Kidney (tissue), 14 donors: ENCODE results near the gene HOXA3. TPM values are rescaled to one million over a fixed set of nuclear protein-coding genes. Genes with fewer than 3 reads are reported as not detected.
A peak's percentile ranks its signal among the peaks of the same experiment; 100 is the strongest.

Experiments
- DNase-seq, 5 donors: peaks; one replicate each; pipeline ENCODE4 v3.0.0-alpha.2; 2013 to 2020
- FAIRE-seq: peaks from 2 replicates; lab custom pipeline; 2012; peaks lifted over from hg19 to GRCh38; lab: Jason Lieb, UNC
- H3K27ac ChIP-seq, 2 donors: one replicate each; pipeline ENCODE4 v1.7.0; 2013; ENCODE audit warnings: low read depth in 2 of 2, low read length in 2 of 2, inconsistent platforms in 1 of 2
- H3K27me3 ChIP-seq: one replicate; pipeline ENCODE4 v1.7.1; 2013; ENCODE audit warnings: low read length, inconsistent platforms; ENCODE audit not compliant: control insufficient read depth, insufficient read depth
- H3K36me3 ChIP-seq, 3 donors: one replicate each; pipeline versions ENCODE4 v1.7.0 to v1.7.1; 2013; ENCODE audit warnings: low read length in 3 of 3, control low read depth in 1 of 3, inconsistent platforms in 1 of 3; ENCODE audit not compliant: insufficient read depth in 3 of 3, control insufficient read depth in 2 of 3
- H3K4me1 ChIP-seq, 3 donors: one replicate each; pipeline versions ENCODE4 v1.7.0 to v1.7.1; 2013; ENCODE audit warnings: low read length in 3 of 3, inconsistent platforms in 1 of 3, low read depth in 1 of 3; ENCODE audit not compliant: control insufficient read depth in 2 of 3, insufficient read depth in 2 of 3
- H3K4me3 ChIP-seq, 3 donors: one replicate each; pipeline versions ENCODE4 v1.7.0 to v1.8.1; 2013; ENCODE audit warnings: low read length in 3 of 3, control low read depth in 1 of 3, inconsistent platforms in 1 of 3
- H3K9ac ChIP-seq, 3 donors: one replicate each; pipeline versions ENCODE4 v1.7.0 to v1.7.1; 2013; ENCODE audit warnings: low read length in 3 of 3, control low read depth in 1 of 3, inconsistent platforms in 1 of 3
- H3K9me3 ChIP-seq, 3 donors: one replicate each; pipeline versions ENCODE4 v1.7.0 to v1.7.1; 2013; ENCODE audit warnings: low read length in 3 of 3, control low read depth in 1 of 3, inconsistent platforms in 1 of 3; ENCODE audit not compliant: control insufficient read depth in 2 of 3, insufficient read depth in 1 of 3
- intact Hi-C: fragments of 100-400 bp; cut with DNase I; formaldehyde crosslinking; loops from one replicate; pipeline ENCODE4 v1.11.1; 2022
- polyA plus RNA-seq: library from polyadenylated mRNA; stranded (reverse); fragments of 350-450 nt; fragmentation: Illumina TruSeq; extraction: RNeasy Lipid Tissue Mini Kit (QIAGEN cat#74804); gene quantifications from one replicate; pipeline ENCODE4 v1.2.3, GENCODE V29; 2014; ENCODE audit warnings: low read depth, low replicate concordance; ENCODE audit not compliant: insufficient read depth
- total RNA-seq: library from RNA; stranded (reverse); fragmentation: NEBNext Ultra II Directional; extraction: Animal tissue kit (Norgen Biotek cat#: 25700); gene quantifications from one replicate; pipeline ENCODE4 v1.2.1, GENCODE V29; 2021
- TF ChIP-seq, protein P1 (sequence below): IDR thresholded peaks from 3 replicates; pipeline ENCODE4 v1.5.1; 2012; ENCODE audit warnings: mild to moderate bottlenecking, moderate library complexity, borderline replicate concordance; ENCODE audit not compliant: insufficient read depth; ENCODE audit errors: extremely low read depth
- donor health status: control.
- donor health status: control.
- donor health status: control.
- donor health status: control.
- donor health status: control.
- donor health status: DM: yes; HTN: yes; CAD: no.
- donor health status: Normal renal cell carcinoma (clear cell type).

The HOXA3 gene
- total and polyA plus RNA-seq, 2 donors from 2014 or later: 6.3 to 21.2 TPM

DNA sequence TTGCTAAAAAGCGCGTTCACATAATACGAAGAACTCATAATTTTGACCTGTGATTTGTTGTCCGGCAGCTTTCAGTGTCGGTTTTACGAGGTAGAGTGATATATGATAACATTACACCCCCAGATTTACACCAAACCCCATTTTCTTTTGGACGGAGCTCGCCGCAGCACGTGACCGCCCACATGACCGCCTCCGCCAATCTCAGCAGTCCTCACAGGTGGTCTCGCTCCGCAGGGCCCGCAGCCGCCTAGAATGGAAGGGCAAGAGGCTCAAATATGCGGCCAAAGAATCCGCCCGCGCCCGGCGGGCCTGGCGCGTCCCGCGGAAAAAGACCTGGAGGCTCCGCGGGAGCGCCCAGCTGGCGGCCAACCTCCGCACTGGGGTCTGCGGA, 4.1 kb upstream of the HOXA3 start, which contains the start of gene HOXA7:
Gene HOXA7, minus strand, starts transcription at position 168 of the 391 bp plus-strand sequence. Its CDS starts 130 bp downstream, at position 38.
- Histone ChIP-seq H3K27ac (peak within 1 kb of the TSS; percentile 96 to 98), H3K27me3 (no peaks in the 10 kb centered on the region), H3K4me1 (peaks cover 0 to 19% (median 9%) of the 10 kb centered on the region in 3 donors), H3K36me3 (no peaks in the 10 kb centered on the region), H3K9ac (peak within 1 kb of the TSS; percentile 69 to 85 (median 75)), H3K9me3 (no peaks in the 10 kb centered on the region), H3K4me3 (peak within 1 kb of the TSS; percentile 78 to 83 (median 82))
- intact Hi-C loops: loop anchor here (10.0 kb wide), 1 partner anchor 782 kb away; no protein-coding TSS in a partner anchor
- DNase-seq (peak; percentile 96 to 98 (median 96)), FAIRE-seq (no peak)
- TF ChIP-seq, protein P1, sequence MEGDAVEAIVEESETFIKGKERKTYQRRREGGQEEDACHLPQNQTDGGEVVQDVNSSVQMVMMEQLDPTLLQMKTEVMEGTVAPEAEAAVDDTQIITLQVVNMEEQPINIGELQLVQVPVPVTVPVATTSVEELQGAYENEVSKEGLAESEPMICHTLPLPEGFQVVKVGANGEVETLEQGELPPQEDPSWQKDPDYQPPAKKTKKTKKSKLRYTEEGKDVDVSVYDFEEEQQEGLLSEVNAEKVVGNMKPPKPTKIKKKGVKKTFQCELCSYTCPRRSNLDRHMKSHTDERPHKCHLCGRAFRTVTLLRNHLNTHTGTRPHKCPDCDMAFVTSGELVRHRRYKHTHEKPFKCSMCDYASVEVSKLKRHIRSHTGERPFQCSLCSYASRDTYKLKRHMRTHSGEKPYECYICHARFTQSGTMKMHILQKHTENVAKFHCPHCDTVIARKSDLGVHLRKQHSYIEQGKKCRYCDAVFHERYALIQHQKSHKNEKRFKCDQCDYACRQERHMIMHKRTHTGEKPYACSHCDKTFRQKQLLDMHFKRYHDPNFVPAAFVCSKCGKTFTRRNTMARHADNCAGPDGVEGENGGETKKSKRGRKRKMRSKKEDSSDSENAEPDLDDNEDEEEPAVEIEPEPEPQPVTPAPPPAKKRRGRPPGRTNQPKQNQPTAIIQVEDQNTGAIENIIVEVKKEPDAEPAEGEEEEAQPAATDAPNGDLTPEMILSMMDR: no peak

DNA sequence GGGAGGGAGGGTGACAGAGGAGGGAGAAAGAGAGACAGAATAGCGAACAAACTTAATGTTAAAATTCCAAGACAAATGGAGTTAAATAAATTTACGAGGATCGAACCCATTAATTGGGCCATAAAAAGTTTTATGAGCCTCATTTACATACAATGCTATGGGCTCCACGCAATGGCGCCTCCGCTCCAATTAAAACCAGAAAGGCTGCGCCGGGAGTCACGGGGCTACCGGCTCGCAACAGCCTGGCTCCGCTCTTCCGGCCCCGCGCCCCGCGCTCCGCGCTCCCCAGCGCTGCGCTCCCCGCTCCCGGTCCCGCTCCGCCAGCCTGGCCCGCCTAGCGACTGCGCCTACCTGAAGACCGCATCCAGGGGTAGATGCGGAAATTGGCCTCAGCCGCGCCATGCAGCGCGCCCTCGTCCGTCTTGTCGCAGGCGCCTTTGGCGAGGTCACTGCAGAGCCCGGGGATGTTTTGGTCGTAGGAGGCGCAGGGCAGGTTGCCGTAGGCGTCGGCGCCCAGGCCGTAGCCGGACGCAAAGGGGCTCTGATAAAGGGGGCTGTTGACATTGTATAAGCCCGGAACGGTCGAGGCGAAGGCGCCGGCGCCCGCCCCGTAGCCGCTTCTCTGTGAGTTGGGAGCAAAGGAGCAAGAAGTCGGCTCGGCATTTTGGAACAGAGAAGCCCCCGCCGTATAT, 3.6 kb upstream of the HOXA3 start:
- FAIRE-seq (no peak), DNase-seq (peak in 2 of 5 donors; percentile 69 to 82)
- TF ChIP-seq, protein P1: no peak
- intact Hi-C loops: loop anchor here (10.0 kb wide), 1 partner anchor 781 kb away; no protein-coding TSS in a partner anchor
- peaks cover 0 to 19% (median 9%) of the 10 kb centered on the region in 3 donors for H3K4me1 ChIP-seq
- peak overlapping the region; percentile 69 to 85 (median 75) for H3K9ac ChIP-seq
- no peaks in the 10 kb centered on the region for H3K27me3 ChIP-seq
- no peaks in the 10 kb centered on the region for H3K36me3 ChIP-seq
- H3K27ac ChIP-seq: peak overlapping the region; percentile 96 to 98
- H3K4me3 ChIP-seq: peak overlapping the region; percentile 78 to 83 (median 82)
- H3K9me3 ChIP-seq: no peaks in the 10 kb centered on the region

DNA sequence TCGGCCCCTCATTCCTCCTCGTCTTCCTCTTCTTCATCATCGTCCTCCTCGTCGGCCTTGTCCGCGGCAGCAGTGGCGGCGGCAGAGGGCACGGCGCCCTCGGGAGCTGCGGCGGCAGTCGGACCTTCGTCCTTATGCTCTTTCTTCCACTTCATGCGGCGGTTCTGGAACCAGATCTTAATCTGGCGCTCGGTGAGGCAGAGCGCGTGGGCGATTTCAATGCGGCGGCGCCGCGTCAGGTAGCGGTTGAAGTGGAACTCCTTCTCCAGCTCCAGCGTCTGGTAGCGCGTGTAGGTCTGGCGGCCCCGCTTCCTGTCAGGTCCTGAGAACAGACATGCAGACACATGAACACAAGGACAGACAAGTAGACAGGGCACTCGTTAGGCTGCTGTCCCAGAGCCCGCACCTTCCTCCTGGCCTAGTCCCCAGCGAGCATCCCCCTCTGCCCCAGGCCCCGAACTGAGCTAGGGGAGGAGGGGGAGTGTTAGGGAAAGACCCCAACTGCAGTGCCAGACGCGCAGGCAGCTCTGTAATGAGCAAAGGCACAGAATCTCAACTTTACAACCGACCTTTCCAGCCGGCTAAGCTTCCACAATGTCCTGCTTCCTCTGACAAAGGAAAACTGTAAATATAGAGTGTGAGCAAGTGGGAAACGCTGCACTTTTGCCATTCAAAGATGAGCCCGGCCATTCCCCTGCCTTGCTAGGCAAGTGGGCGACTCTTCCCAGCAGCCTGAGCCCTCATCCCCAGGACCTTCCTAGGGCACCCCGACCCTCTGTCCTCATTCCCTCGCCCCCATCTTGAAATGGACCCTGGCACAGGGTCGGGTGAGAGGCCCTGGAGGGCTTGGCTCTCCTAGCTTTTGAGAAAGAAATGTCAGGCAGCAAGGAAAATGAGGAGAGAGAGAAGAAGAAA, 2.8 kb upstream of the HOXA3 start:
- intact Hi-C loops: loop anchor here (10.0 kb wide), 1 partner anchor 780 kb away; no protein-coding TSS in a partner anchor
- FAIRE-seq (no peak), DNase-seq (peak in 3 of 5 donors; percentile 72 to 81 (median 76))
- Histone ChIP-seq H3K9me3 (no peaks in the 10 kb centered on the region), H3K4me1 (peaks cover 0 to 19% (median 10%) of the 10 kb centered on the region in 3 donors), H3K9ac (peak overlapping the region; percentile 69 to 85 (median 75)), H3K4me3 (peak overlapping the region; percentile 78 to 83 (median 82)), H3K27ac (peak overlapping the region; percentile 97 to 98), H3K36me3 (no peaks in the 10 kb centered on the region), H3K27me3 (no peaks in the 10 kb centered on the region)
- TF ChIP-seq, protein P1: no peak
